HG02642 (cell line): ENCODE results near the gene CPLX1.

Experiments
- ATAC-seq: cut with Tn5 transposase; IDR thresholded peaks from one replicate; pipeline ENCODE4 v1.9.1; 2021; ENCODE audit warnings: mild to moderate bottlenecking; ENCODE audit not compliant: unreplicated experiment, poor library complexity

The CPLX1 gene

GRCh38 chr4:794900-795725 lies 30.8 kb downstream of the CPLX1 start:
- no peak for ATAC-seq

DNA sequence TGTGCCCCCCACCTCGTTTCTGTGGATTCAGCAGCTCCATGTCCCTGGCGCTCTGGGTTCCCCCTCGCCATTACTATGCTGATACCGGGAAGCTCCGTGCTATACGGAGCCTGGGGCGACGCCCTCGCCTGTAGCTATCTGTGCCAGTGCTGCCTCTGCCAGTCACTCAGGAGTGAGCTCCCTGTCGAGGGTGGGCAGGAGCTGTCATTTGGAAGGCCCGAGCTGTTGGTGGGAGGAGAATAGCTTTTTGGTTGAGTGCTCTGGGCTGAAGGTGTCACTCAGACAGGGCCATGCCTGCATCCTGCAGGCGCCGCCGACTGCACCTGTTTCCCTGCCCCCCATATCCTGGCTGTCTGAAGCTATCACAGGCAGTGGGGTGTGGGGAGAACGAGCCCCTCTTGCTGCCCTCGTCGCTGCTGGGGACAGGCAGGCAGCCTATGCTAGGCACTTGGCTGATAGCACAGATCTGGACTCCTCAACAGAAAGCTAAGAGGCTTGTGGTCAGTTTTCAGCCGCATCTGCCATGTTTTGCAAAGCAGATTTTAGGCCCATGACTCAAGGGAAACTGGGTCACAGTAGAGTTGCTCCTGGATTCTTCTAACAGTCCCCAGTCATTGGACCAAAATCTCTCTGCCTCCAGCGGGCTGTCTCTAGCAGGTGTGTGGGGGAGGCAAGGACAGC lies 31.8 kb downstream of the CPLX1 start:
- ATAC-seq: no peak

- ATAC-seq: no peak
Measured at GRCh38 chr4:793093-793861, 32.7 kb downstream of the CPLX1 start.

DNA sequence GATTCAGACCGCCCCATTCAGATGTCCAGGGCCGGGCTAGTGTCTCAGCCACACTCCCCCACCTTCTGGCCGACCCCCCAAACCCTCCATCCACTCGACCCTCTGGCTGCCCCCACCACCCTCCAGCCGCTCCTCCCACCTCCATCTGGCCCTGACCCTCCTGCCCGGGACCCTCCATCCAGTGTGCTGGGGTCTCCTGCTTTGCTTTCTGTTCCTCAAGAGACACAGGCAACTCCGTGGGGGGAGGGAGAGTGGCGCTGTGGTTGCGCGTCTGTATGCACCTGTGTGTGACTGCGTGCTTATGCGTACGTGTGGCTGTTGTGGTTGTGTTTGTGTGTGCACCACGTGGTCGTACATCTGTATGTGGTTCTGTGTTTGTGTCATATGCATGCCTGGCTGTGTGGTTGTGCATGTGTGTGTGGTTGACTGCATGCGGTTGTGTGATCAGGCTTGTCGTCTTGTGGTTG lies 33.3 kb downstream of the CPLX1 start:
- no peak for ATAC-seq

GRCh38 chr4:791898-792625 lies 33.9 kb downstream of the CPLX1 start:
- no peak for ATAC-seq

- no peak for ATAC-seq
Measured at GRCh38 chr4:791252-791897, 34.6 kb downstream of the CPLX1 start.

DNA sequence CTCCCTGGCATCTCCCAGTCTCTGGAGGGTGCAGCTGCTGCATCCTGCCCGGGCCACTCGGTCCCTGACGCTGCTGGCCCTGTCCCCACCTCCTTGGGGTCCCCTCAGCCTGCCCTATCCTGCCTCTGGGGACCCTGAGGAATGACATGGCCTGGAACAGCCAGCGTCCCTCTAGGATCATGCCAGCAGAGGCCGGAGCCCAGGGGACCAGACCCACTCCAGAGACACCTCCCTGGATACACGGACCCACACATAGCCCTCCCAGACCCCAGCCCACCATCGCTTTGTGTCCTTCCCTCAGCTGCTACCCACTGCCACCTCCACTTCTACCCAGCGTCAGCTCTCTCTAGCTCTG lies 35.5 kb downstream of the CPLX1 start:
- no peak for ATAC-seq

- no peak for ATAC-seq
Measured at GRCh38 chr4:789571-790465, 36.1 kb downstream of the CPLX1 start.

DNA sequence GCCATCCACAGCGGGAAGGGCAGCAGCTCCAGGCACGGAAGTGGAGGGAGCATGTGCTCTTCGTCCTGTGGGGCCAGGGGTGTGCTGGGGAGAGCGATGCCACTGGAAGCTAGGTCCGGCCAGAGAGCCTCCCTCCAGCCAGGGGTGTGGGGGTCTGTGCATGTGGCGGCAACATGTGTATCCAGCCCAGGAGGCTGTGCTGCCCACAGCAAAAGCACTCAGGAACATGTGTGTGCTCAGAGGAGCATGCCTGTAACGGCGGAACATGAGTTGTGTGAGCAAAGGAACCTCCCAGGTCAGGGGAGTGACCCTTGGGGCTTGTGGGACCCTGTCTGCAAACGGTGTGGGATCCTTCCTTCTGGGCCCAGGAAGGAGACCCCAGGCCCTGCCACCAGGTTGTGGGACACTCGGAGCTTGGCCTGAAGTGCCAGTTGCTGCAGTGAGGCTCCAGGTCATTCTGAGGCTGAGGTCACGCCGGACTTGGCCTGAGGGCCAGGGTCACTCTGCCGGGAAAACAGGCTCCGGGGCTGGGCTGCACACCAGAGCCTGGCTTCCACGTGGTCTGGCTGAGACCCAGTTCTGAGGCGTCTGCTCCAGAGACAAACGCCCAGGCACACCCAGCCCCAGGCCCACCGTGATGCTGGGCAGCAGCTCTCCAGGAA lies 37.2 kb downstream of the CPLX1 start:
- ATAC-seq: no peak

DNA sequence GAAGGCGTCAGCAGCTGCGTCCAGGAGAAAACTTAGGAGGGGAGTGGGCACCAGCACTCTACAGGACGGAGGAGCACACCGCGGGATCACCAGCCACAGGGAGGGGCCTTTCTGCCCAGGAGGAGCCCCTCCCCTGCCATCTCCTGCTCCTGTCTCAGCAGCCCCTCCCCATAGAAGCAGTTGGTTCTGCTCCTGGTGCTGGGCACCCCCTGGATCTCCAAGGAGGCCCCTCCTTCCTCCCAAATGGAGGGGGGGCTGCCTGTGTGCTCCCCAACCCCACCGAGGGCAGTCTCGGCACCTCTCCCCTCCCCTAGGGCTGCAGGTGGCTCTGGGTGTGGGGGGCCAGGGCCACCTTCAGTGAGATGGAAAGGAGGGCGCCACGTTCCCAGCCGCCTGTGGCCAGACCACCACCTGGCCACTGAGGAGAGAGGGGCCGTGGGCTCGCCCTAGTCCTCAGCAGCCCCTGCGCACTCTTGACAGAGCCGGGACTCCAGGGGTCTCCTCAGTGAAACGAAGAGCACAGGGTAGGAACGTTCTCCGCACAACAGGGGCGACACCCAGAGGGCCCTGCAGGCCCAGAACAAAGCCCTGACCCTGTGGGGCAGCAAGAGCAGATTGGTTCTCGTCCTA lies 37.8 kb downstream of the CPLX1 start:
- no peak for ATAC-seq

GRCh38 chr4:787561-787981 lies 38.4 kb downstream of the CPLX1 start:
- ATAC-seq: no peak

DNA sequence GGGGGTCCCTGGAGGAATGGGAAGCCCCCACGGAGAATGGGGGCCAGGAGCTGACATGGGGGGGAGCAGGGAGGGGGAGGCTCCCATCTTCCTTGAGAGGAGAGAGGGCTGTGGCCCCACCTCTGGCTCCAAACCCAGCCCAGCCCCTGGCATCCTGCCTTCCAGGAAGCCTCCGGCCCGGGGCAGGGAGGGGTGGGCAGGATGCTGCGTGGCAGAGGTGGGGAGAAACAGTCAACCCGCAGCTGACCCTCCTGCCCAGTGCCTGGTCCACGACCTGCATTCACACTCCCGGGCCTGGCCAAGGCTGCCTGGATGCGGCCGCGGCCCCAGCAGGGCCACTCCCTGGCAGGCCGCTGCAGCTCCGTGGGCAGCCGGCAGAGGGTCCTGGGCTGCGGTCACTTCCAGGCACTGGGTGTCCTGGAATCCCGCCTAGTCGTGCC lies 39.0 kb downstream of the CPLX1 start:
- no peak for ATAC-seq

GRCh38 chr4:786074-786741 lies 39.7 kb downstream of the CPLX1 start:
- no peak for ATAC-seq

DNA sequence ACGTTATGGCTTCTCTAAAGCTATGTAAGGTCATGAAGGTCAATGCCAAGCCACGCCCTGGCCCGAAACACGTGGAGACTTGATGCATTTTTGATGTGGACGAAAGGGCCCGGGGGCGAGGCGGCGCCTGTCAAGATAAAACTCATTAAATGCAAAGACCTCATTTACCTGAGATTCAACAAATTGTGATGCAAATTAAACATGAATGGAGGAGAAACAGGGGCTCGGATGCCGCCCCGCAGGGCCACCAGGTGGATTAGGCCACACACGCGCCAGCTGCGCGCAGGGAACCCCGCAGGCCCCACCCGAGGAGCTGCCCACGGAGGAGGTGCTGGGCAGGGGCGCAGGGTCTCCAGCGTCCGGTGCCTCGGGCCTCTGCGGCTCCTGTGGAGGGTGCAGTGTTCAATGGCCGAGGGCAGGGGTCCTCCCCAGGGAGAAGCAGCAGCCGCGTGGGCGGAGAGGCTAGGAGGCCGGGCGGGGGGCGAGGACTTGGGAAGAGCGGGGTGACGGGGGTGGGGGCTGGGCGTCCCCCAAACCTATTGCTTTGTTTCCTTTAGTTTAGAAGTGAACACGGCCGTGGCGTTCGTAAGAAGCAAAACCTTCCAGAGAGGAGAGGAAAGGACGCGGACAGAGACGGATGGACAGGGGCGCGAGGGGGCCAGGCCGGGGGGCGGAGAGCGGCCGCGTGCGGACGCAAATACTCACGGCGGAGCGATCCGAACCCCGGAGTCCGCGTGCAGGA lies 40.4 kb downstream of the CPLX1 start:
- ATAC-seq: no peak

DNA sequence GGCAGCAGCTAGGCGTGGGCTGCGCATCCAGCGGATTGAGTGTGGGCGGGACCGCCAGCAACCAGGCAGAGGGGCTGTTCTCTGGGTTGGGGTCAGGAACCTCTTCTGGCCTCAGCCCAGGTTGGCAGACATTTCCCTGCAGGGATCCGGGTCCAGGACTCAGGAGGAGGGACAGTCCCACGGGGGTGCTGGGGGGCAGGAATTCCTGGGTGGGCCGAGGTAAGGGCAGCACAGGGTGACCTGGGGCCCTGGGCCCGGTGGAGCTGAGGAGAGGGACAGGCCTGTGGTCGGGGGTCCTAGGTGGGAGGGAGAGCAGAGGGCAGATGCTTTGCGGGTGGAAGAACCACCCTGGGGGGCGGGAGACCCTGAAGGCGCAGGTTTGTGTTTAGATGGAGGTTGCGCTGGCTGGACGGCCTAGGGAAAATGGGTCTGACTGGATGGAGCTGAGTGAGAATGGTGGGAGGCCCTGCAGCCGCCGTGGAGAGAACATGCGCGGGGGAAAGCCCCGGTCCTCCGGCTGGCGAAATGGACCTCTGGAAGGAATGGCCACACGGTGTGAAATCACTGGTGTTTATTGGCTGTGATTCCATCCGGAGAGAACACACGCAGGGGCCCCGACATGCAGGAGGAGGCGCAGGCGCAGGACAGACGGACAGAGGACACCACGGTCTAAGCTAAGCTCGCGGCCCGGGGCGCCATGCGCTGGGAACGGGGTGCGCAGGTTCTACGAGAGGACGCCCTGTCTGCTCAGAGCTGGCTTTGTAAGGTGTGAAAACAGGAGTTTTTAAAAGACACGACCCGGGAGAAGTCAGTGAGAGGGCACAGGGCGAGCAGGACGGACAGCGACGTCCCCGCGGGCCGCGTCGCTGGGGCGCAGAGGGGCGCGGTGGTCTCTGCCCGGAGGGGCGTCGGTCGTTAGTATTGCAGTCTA lies 41.3 kb downstream of the CPLX1 start:
- ATAC-seq: no peak
